ENCODE measurements around the gene SKP2.

DNA sequence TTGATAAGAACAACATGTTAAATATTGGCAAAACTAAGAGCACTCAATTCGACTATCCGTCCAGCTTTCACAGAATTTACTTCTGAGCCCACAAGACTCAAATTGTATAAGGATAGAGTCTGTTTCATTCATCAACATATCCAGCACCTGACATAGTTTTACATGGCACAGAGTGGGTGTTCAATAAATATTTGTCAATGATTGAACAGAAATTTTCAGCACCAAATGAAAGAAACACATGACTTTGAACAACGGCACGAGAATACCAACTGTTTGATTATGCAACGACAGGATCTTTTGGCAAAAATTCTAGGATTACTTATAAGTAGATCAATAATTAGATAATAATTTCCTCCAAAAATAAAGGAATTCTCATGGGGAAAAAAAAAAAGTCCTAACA lies 41.8 kb downstream of the SKP2 start:
- TF ChIP-seq, protein P1, sequence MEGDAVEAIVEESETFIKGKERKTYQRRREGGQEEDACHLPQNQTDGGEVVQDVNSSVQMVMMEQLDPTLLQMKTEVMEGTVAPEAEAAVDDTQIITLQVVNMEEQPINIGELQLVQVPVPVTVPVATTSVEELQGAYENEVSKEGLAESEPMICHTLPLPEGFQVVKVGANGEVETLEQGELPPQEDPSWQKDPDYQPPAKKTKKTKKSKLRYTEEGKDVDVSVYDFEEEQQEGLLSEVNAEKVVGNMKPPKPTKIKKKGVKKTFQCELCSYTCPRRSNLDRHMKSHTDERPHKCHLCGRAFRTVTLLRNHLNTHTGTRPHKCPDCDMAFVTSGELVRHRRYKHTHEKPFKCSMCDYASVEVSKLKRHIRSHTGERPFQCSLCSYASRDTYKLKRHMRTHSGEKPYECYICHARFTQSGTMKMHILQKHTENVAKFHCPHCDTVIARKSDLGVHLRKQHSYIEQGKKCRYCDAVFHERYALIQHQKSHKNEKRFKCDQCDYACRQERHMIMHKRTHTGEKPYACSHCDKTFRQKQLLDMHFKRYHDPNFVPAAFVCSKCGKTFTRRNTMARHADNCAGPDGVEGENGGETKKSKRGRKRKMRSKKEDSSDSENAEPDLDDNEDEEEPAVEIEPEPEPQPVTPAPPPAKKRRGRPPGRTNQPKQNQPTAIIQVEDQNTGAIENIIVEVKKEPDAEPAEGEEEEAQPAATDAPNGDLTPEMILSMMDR (IDR thresholded peaks at IDR 0.05): no peak
- TF ChIP-seq POLR2A (IDR thresholded peaks at IDR 0.05): no peak
